NCI-H2227 (cell line): ENCODE results near the gene TRIM51.
"Not testable (repeated sequence)": the region's sequence is repeated elsewhere in the genome, so short reads cannot be mapped to it uniquely, and the experiment has no call there.

ENCODE experiments used
- DNase-seq: peaks from one replicate; lab custom pipeline; 2025; ENCODE audit not compliant: unreplicated experiment; lab: John Stamatoyannopoulos, UW

The TRIM51 gene

GRCh38 chr11:55882997-55883396, at the start of gene TRIM51:
Gene TRIM51 (plus strand): TSS chr11:55883297. CDS start chr11:55885429, 2,132 bp downstream.
- not testable (repeated sequence) for DNase-seq

DNA sequence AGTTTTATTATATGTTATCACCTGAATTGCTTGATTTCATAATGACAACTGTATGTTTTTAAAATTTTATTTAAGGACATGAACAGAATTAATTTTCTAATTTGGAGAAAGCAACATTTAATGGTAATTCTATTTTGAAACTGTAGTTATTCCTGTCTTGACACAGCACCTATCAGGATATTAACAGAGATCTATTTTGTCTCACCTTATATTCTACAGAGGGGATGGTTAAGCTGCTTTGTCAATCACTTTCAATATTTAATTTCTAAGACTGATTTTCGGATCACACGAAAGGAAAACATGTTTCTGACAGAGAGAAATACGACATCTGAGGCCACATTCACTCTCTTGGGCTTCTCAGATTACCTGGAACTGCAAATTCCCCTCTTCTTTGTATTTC, 44.6 kb upstream of the TRIM51 start, which contains the start of gene OR5D16:
OR5D16 (plus strand) TSS at position 301 of the 400 bp plus-strand sequence; CDS start at position 301, 0 bp downstream.
- no peak for DNase-seq

DNA sequence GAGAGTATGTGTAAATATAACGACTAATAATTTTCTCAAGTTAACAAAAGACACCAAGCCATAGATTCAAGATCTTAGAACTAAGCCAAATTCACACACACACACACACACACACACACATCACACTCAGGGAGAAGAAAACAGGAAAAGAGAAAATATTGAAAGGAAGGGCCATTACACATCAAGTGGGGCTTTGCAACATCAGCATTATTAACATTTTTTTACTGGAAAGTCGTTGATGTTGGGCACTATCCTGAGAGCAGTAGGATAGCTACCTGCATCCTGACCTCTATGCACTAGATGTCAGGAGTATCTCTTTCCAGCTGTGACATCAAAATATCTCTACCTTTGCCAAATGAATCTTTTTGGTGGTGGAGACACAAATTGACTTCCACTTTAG, 35.6 kb upstream of the TRIM51 start:
- DNase-seq: no peak

GRCh38 chr11:55849037-55849436, 34.1 kb upstream of the TRIM51 start:
- DNase-seq: no peak

DNA sequence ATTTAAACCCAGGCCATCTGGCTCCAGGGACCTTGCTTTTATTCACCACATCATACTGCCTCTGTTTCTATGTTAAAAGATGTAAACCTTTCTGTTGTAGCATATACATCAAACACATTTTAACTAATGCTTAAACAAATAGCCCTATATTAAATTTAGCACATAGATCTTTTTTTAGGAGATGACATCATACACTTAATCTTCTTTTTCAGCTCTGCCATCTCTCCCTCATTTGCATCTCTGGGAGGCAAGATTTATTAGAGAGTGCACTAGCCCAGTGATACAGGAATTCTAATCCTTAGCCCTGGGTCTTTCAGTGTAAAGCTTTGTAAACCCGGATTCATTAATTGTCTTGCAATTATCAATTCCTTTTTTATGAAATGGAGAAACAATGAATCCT, 31.0 kb upstream of the TRIM51 start:
- DNase-seq: no peak

GRCh38 chr11:55854704-55855103, 28.4 kb upstream of the TRIM51 start:
- DNase-seq: no peak

- DNase-seq: not testable (repeated sequence)
Observed at GRCh38 chr11:55867354-55867753, 15.7 kb upstream of the TRIM51 start.

DNA sequence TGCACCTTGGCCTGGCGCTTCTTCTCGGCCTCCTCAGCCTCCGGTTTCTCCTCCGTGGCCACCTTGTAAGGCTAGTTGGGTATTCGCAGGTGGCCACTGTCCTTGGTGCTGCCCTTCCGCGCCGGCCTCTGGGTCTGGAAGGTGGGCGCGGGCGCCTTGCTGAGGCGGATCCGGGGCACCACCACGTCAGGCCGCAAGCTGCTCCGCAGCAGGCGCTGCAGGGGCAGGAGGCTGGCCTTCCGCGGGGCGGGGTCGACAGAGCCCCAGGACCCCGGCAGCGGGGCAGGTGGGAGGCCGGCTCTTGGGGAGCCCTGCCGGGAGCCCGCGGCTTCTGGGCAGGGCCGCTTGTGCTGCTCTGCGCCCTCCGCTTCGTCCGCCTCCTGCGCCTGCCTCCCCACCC, 10.4 kb upstream of the TRIM51 start:
- peak; percentile 32 for DNase-seq

GRCh38 chr11:55873146-55873545, 10.0 kb upstream of the TRIM51 start:
- peak; percentile 64 for DNase-seq

DNA sequence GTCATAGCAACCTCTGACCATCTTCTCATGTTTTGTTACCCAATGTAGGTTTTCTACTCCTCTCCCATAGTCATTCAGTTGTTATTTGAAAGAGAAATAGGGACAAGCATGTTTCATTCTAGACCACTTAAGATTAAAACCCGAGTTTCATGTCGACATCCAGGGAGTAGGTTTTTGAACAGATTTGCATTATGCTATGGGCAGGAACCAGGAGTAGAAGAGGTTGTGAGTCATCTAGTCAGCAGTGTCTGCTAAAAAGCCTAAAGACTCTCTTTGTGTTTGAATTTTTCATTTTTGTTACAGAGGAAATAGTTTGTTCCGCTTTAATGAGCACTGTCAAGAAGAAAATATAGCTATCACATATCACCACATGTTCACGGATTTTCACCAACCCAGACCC, 1.9 kb downstream of the TRIM51 start:
- DNase-seq: not testable (repeated sequence)

DNA sequence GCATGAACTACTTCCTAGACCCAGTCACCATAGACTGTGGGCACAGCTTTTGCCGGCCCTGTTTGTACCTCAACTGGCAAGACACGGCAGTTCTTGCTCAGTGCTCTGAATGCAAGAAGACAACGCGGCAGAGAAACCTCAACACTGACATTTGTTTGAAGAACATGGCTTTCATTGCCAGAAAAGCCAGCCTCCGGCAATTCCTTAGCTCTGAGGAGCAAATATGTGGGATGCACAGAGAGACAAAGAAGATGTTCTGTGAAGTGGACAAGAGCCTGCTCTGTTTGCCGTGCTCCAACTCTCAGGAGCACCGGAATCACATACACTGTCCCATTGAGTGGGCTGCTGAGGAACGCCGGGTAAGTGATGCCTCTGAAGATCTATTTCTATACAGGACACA, 2.4 kb downstream of the TRIM51 start:
- DNase-seq: not testable (repeated sequence)

DNA sequence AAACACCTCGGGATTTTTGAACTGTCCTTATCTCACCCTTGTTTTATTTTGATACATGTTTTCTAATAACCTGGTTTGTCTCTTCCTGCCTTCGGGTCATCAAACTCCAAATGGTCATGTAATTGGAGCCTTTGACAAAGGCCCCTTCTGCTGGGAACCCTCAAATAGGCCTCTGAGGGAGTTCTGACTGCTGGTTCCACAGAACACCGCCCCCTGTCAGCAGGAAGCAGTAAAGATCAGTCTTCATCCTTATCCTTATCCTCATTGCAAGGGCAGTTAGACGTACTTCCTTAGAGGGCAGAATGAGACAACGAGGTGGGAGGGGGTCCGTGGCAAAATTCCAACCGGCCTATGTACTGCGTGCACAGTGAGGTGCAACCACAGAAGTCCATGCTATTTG, 12.1 kb downstream of the TRIM51 start:
- DNase-seq: no peak

- DNase-seq: no peak
Observed at GRCh38 chr11:55902308-55902707, 19.2 kb downstream of the TRIM51 start.

DNA sequence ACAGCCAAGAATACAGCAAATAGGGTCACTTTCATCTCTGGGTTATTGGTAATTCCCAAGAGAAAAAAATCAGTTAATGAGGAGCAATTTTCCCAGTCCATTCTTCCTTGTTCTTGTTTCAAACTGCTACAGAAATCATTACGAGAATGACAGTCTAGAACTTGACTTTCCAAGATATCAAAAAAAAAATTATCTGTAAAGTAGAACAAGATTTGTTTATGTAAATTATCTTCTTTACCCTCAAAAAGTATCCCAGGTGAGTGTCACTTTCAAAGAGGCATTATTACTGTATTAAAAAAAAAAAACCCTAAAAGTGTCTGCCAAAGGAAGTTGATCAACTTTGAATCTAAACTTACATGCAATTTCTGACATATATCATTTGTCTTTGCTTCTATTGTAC, 31.4 kb downstream of the TRIM51 start, which contains the start of gene OR5W2:
OR5W2 (minus strand) TSS at position 101 of the 400 bp plus-strand sequence; CDS start at position 101, 0 bp downstream.
- no peak for DNase-seq

DNA sequence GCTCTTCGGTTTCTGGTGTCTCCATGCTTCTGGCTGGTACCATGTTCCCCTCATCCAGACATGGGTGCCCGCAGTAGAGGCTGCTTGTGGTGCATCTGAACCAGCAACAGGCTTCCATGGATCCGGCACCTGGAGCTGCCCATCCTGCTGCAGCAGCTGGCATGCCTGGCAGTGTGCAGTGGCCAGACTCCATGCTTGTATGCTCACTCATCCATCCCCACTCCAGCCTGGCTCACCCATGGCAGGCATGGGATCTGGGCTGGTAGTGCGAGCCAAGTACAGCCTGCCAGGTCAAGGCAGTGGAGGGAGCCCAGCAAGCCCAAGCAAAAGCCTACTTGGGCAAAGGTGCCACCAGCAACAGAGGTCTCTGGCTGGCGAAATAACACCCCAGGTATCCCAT, 37.4 kb downstream of the TRIM51 start:
- DNase-seq: no peak

GRCh38 chr11:55936300-55936699, 53.2 kb downstream of the TRIM51 start, which contains the start of gene OR5I1:
Gene OR5I1 (minus strand): TSS chr11:55936400. CDS start chr11:55936400, 0 bp downstream.
- no peak for DNase-seq
